Mammary epithelial cell (primary cell): Measurements from ENCODE around the gene SMYD4.

Source experiments
- CTCF ChIP-seq, 2 donors: IDR thresholded peaks in 1 of 2; conservative IDR thresholded peaks in 1 of 2; 2 replicates each; pipeline ENCODE4 v1.5.1; 2011 to 2012; ENCODE audit warnings: inconsistent platforms in 2 of 2, low read length in 2 of 2, mild to moderate bottlenecking in 2 of 2, control low read depth in 1 of 2, low read depth in 1 of 2; ENCODE audit not compliant: insufficient read depth in 1 of 2; ENCODE audit errors: extremely low read depth in 1 of 2
- EZH2 ChIP-seq: IDR thresholded peaks from 2 replicates; pipeline ENCODE4 v1.6.1; 2012; ENCODE audit warnings: low read length, inconsistent platforms, borderline replicate concordance

- TF ChIP-seq CTCF (conservative IDR thresholded peaks at IDR 0.05 in 1 of 2, IDR thresholded peaks at IDR 0.05 in 1 of 2; ENCODE audit: extremely low read depth in 1 of 2, insufficient read depth in 1 of 2, low read depth in 1 of 2, low read length in 2 of 2) (no peak), EZH2 (no peak)
Observed at GRCh38 chr17:1745513-1746020, 84.1 kb downstream of the SMYD4 start.
